Kidney epithelial cell (primary cell): ENCODE data around the gene KIAA1614. TPM values are rescaled to one million over a fixed set of nuclear protein-coding genes. Genes with fewer than 3 reads are reported as not detected.

Experiments
- DNase-seq: peaks from one replicate; pipeline ENCODE4 v3.0.0-alpha.2; 2010; ENCODE audit warnings: low read depth
- H3K27me3 ChIP-seq: 2 replicates; pipeline ENCODE4 v1.6.0; 2011; ENCODE audit warnings: low read length; ENCODE audit not compliant: control insufficient read depth, insufficient read depth
- H3K36me3 ChIP-seq: 2 replicates; pipeline ENCODE4 v1.5.1; 2011; ENCODE audit warnings: low read length; ENCODE audit not compliant: control insufficient read depth, insufficient read depth
- H3K4me3 ChIP-seq: 2 replicates; pipeline ENCODE4 v1.5.1; 2011; ENCODE audit warnings: low read depth, mild to moderate bottlenecking, control low read depth, low read length
- total RNA-seq: library from RNA; depleted of rRNA; stranded (reverse); fragments of >200 nt; gene quantifications from 2 replicates; pipeline ENCODE4 v1.2.3, GENCODE V29; 2015
- TF ChIP-seq, protein P1 (sequence below): IDR thresholded peaks from 2 replicates; pipeline ENCODE4 v1.5.1; 2011; ENCODE audit warnings: mild to moderate bottlenecking, moderate library complexity, low read length, control low read depth, inconsistent platforms; ENCODE audit not compliant: insufficient read depth, poor library complexity, severe bottlenecking

KIAA1614 gene
- total RNA-seq, 1 donor from 2014 or later, result 10.2 TPM

DNA sequence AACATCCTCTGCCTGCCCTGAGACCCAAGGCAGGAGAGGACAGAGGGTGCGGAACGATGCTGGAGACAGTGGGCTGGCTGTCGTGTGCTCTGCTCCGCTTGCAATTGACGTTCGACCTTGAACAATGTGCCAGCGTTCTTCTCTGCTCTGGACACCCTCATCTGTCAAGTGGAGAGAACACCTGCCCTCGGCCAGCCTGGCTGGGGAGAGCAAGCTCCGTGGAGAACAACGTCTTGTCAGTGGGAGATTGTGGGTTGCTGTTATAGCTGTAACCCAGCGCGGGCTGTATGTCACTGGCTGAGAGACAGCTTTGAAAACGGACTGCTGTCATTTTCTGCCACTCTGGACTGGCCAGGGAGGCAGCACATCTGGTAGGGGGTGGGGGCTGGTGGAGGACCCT is 14.7 kb downstream of the KIAA1614 start:
- no peak overlapping the region for H3K4me3 ChIP-seq
- DNase-seq, result no peak
- H3K27me3 ChIP-seq, result peaks cover 6% of the 10 kb centered on the region
- TF ChIP-seq, protein P1, sequence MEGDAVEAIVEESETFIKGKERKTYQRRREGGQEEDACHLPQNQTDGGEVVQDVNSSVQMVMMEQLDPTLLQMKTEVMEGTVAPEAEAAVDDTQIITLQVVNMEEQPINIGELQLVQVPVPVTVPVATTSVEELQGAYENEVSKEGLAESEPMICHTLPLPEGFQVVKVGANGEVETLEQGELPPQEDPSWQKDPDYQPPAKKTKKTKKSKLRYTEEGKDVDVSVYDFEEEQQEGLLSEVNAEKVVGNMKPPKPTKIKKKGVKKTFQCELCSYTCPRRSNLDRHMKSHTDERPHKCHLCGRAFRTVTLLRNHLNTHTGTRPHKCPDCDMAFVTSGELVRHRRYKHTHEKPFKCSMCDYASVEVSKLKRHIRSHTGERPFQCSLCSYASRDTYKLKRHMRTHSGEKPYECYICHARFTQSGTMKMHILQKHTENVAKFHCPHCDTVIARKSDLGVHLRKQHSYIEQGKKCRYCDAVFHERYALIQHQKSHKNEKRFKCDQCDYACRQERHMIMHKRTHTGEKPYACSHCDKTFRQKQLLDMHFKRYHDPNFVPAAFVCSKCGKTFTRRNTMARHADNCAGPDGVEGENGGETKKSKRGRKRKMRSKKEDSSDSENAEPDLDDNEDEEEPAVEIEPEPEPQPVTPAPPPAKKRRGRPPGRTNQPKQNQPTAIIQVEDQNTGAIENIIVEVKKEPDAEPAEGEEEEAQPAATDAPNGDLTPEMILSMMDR, result no peak
- H3K36me3 ChIP-seq, result no peaks in the 10 kb centered on the region

DNA sequence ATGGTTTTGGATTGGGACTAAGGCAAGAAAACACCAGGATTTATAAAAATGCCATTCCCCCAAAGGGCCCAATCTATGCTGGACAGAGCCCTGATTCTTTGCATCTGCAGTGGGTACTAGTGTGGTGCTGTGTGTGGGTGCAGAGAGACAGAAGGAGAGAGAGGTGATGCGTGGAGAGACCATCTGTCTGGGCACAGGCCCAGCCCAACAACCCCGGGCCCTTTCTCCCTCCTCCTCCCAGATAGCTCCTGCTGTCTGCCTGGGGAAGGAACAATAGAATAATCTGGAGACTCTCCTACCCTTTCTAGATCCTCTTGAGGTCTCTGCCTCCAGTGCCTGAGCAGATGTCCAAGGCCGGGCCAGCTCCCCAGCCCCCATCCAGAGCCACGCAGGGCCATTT is 15.1 kb downstream of the KIAA1614 start:
- Histone ChIP-seq H3K4me3 (no peak overlapping the region), H3K27me3 (peaks cover 6% of the 10 kb centered on the region), H3K36me3 (no peaks in the 10 kb centered on the region)
- TF ChIP-seq, protein P1, result no peak
- no peak for DNase-seq

DNA sequence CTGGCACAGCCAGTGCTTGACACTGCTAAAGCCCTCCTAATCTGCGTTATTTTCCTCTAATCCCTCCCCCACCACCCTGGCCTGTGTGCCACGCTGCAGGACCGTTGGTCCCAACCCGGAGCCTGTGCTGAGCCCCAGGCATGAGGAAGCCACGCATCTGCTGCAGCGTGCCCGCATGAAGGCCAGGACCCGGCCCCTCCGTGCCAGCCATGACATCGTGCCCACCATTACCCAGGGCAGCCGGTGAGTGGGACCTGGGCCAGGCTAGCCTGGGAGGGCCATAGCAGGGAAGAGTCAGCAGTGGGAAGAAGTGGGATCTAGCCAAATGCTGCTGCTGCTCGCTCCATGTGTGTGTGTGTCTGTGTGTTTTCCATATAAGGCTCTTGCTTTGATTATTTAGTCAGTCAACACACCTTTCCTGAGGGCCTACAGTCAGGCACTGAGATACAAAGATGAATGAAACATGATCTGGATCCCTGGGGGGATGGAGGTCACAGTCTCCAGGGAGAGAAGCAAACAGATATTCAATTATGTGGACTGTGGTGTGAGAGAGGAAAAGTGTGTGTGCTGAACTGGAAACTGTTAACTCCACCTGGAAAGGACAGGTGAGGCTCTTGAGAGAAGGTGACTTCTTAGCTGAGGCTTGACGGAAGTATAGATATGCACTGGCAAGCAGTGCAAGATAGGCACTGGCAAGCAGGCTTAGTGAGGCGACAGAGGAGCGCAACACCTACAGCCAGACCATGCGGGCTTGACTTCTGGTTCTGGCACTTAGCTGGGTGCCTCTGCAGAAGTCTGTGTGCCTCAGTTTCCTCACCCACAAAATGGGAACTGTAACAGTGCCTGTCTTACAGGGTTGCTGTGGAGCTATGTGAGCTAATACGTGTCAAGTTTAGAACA is 15.9 kb downstream of the KIAA1614 start:
- Histone ChIP-seq H3K27me3 (peaks cover 6% of the 10 kb centered on the region), H3K36me3 (no peaks in the 10 kb centered on the region), H3K4me3 (no peak overlapping the region)
- no peak for DNase-seq
- TF ChIP-seq, protein P1, result no peak

DNA sequence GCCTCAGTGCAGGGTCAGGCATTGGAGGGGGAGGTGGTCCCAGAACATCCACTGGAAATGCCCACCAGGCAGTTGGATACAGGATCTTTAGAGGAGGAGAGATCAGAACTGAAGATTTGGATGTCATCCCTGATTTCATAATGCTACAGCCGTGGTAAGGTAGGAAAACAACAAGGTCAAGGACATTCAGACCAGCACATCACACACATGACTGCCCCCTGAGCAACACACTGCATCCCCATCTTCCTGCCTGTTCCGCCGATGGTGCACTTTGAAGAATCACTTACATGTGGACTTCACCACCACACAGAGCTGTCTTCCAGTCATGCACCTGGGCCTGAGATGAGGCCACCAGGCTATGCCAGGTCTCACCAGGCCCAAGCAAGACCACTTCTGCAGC is 16.7 kb downstream of the KIAA1614 start:
- TF ChIP-seq, protein P1, result no peak
- no peak for DNase-seq
- Histone ChIP-seq H3K27me3 (peaks cover 6% of the 10 kb centered on the region), H3K4me3 (no peak overlapping the region), H3K36me3 (no peaks in the 10 kb centered on the region)

DNA sequence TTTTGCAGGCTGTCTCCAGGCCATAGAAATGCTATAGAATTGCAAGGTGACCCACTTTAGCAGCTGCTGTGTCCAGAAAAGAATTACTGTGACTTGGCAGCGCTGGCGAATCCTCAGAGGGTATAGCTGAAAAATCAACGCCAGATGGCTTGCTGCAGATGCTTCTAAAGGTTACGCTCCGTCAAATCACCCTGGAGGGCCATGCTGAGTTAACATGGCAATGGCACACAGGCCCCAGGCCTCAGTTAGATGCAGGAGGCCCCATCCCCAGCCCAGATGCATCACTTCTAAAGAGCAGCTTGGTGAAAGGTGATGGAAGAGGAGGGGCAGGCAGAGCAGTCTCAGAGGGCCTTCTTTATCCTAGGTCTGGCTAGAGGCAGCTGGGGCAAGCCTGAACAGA is 18.0 kb downstream of the KIAA1614 start:
- DNase-seq, result no peak
- Histone ChIP-seq H3K36me3 (no peaks in the 10 kb centered on the region), H3K4me3 (no peak overlapping the region), H3K27me3 (no peaks in the 10 kb centered on the region)
- TF ChIP-seq, protein P1, result no peak
